Measurements from ENCODE around the gene USP35.

The USP35 gene

GRCh38 chr11:78180751-78181150 lies 8.0 kb upstream of the USP35 start:
- DNase-seq (ENCODE audit: insufficient read length, low spot score), result no peak
- no peak for FAIRE-seq
- no peak for TF ChIP-seq POLR2A (IDR thresholded peaks at IDR 0.05; ENCODE audit: low read depth, low read length)
- TF ChIP-seq POU2F2 (IDR thresholded peaks at IDR 0.05; ENCODE audit: low read depth, low read length), result no peak
- TF ChIP-seq POLR2AphosphoS5 (IDR thresholded peaks at IDR 0.05; ENCODE audit: low read depth, low read length), result no peak
- no peak for TF ChIP-seq PAX5 (IDR thresholded peaks at IDR 0.05; ENCODE audit: insufficient read depth, low read length, severe bottlenecking)
- no peak for TF ChIP-seq SPI1 (IDR thresholded peaks at IDR 0.05; ENCODE audit: low read depth, low read length)
- no peak for TF ChIP-seq TAF1 (IDR thresholded peaks at IDR 0.05; ENCODE audit: low read depth, low read length)

GRCh38 chr11:78181185-78181584 lies 7.5 kb upstream of the USP35 start:
- TF ChIP-seq POLR2A (IDR thresholded peaks at IDR 0.05; ENCODE audit: low read depth, low read length), result no peak
- no peak for TF ChIP-seq POU2F2 (IDR thresholded peaks at IDR 0.05; ENCODE audit: low read depth, low read length)
- no peak for TF ChIP-seq POLR2AphosphoS5 (IDR thresholded peaks at IDR 0.05; ENCODE audit: low read depth, low read length)
- TF ChIP-seq SPI1 (IDR thresholded peaks at IDR 0.05; ENCODE audit: low read depth, low read length), result no peak
- TF ChIP-seq PAX5 (IDR thresholded peaks at IDR 0.05; ENCODE audit: insufficient read depth, low read length, severe bottlenecking), result no peak
- no peak for TF ChIP-seq TAF1 (IDR thresholded peaks at IDR 0.05; ENCODE audit: low read depth, low read length)
- DNase-seq (ENCODE audit: insufficient read length, low spot score) (no peak), FAIRE-seq (no peak)

GRCh38 chr11:78187366-78188285 lies 1.1 kb upstream of the USP35 start:
- no peak for FAIRE-seq
- DNase-seq (ENCODE audit: insufficient read length, low spot score), result peak; percentile 43
- TF ChIP-seq POLR2A (IDR thresholded peaks at IDR 0.05; ENCODE audit: low read depth, low read length) (no peak), PAX5 (IDR thresholded peaks at IDR 0.05; ENCODE audit: insufficient read depth, low read length, severe bottlenecking) (no peak), POLR2AphosphoS5 (IDR thresholded peaks at IDR 0.05; ENCODE audit: low read depth, low read length) (no peak), SPI1 (IDR thresholded peaks at IDR 0.05; ENCODE audit: low read depth, low read length) (no peak), POU2F2 (IDR thresholded peaks at IDR 0.05; ENCODE audit: low read depth, low read length) (no peak), TAF1 (IDR thresholded peaks at IDR 0.05; ENCODE audit: low read depth, low read length) (no peak)

GRCh38 chr11:78189174-78189724 lies 530 bp downstream of the USP35 start:
- no peak for TF ChIP-seq POLR2AphosphoS5 (IDR thresholded peaks at IDR 0.05; ENCODE audit: low read depth, low read length)
- no peak for TF ChIP-seq TAF1 (IDR thresholded peaks at IDR 0.05; ENCODE audit: low read depth, low read length)
- TF ChIP-seq POLR2A (IDR thresholded peaks at IDR 0.05; ENCODE audit: low read depth, low read length), result no peak
- no peak for TF ChIP-seq PAX5 (IDR thresholded peaks at IDR 0.05; ENCODE audit: insufficient read depth, low read length, severe bottlenecking)
- TF ChIP-seq SPI1 (IDR thresholded peaks at IDR 0.05; ENCODE audit: low read depth, low read length), result no peak
- no peak for TF ChIP-seq POU2F2 (IDR thresholded peaks at IDR 0.05; ENCODE audit: low read depth, low read length)
- no peak for FAIRE-seq
- DNase-seq (ENCODE audit: insufficient read length, low spot score), result no peak

GRCh38 chr11:78189851-78190250 lies 1.1 kb downstream of the USP35 start:
- no peak for TF ChIP-seq TAF1 (IDR thresholded peaks at IDR 0.05; ENCODE audit: low read depth, low read length)
- TF ChIP-seq POLR2A (IDR thresholded peaks at IDR 0.05; ENCODE audit: low read depth, low read length), result no peak
- no peak for TF ChIP-seq SPI1 (IDR thresholded peaks at IDR 0.05; ENCODE audit: low read depth, low read length)
- TF ChIP-seq PAX5 (IDR thresholded peaks at IDR 0.05; ENCODE audit: insufficient read depth, low read length, severe bottlenecking), result no peak
- TF ChIP-seq POU2F2 (IDR thresholded peaks at IDR 0.05; ENCODE audit: low read depth, low read length), result no peak
- TF ChIP-seq POLR2AphosphoS5 (IDR thresholded peaks at IDR 0.05; ENCODE audit: low read depth, low read length), result no peak
- no peak for DNase-seq (ENCODE audit: insufficient read length, low spot score)
- no peak for FAIRE-seq

- TF ChIP-seq SPI1 (IDR thresholded peaks at IDR 0.05; ENCODE audit: low read depth, low read length) (no peak), TAF1 (IDR thresholded peaks at IDR 0.05; ENCODE audit: low read depth, low read length) (no peak), PAX5 (IDR thresholded peaks at IDR 0.05; ENCODE audit: insufficient read depth, low read length, severe bottlenecking) (no peak), POLR2AphosphoS5 (IDR thresholded peaks at IDR 0.05; ENCODE audit: low read depth, low read length) (no peak), POU2F2 (IDR thresholded peaks at IDR 0.05; ENCODE audit: low read depth, low read length) (no peak), POLR2A (IDR thresholded peaks at IDR 0.05; ENCODE audit: low read depth, low read length) (no peak)
- FAIRE-seq (no peak), DNase-seq (ENCODE audit: insufficient read length, low spot score) (no peak)
Measured at GRCh38 chr11:78190374-78190773, 1.7 kb downstream of the USP35 start.

- FAIRE-seq (no peak), DNase-seq (ENCODE audit: insufficient read length, low spot score) (no peak)
- no peak for TF ChIP-seq POU2F2 (IDR thresholded peaks at IDR 0.05; ENCODE audit: low read depth, low read length)
- no peak for TF ChIP-seq TAF1 (IDR thresholded peaks at IDR 0.05; ENCODE audit: low read depth, low read length)
- TF ChIP-seq POLR2A (IDR thresholded peaks at IDR 0.05; ENCODE audit: low read depth, low read length), result no peak
- no peak for TF ChIP-seq PAX5 (IDR thresholded peaks at IDR 0.05; ENCODE audit: insufficient read depth, low read length, severe bottlenecking)
- no peak for TF ChIP-seq POLR2AphosphoS5 (IDR thresholded peaks at IDR 0.05; ENCODE audit: low read depth, low read length)
- TF ChIP-seq SPI1 (IDR thresholded peaks at IDR 0.05; ENCODE audit: low read depth, low read length), result no peak
Measured at GRCh38 chr11:78190871-78191538, 2.3 kb downstream of the USP35 start.

GRCh38 chr11:78192223-78192719 lies 3.6 kb downstream of the USP35 start:
- DNase-seq (ENCODE audit: insufficient read length, low spot score) (no peak), FAIRE-seq (peak; percentile 80)
- TF ChIP-seq TAF1 (IDR thresholded peaks at IDR 0.05; ENCODE audit: low read depth, low read length), result no peak
- TF ChIP-seq SPI1 (IDR thresholded peaks at IDR 0.05; ENCODE audit: low read depth, low read length), result no peak
- no peak for TF ChIP-seq POLR2A (IDR thresholded peaks at IDR 0.05; ENCODE audit: low read depth, low read length)

- TF ChIP-seq POU2F2 (IDR thresholded peaks at IDR 0.05; ENCODE audit: low read depth, low read length) (no peak), TAF1 (IDR thresholded peaks at IDR 0.05; ENCODE audit: low read depth, low read length) (no peak)
- FAIRE-seq, result peak; percentile 16
- DNase-seq (ENCODE audit: insufficient read length, low spot score), result no peak
Measured at GRCh38 chr11:78192911-78193351, 4.2 kb downstream of the USP35 start.

All from GM12891 (cell line).